A673 (cell line): ENCODE results near the gene VIT. TPM values are rescaled to one million over a fixed set of nuclear protein-coding genes. Genes with fewer than 3 reads are reported as not detected.
"Not testable (repeated sequence)": the region's sequence is repeated elsewhere in the genome, so short reads cannot be mapped to it uniquely, and the experiment has no call there.

Source experiments
- BruUV-seq: library from RNA; stranded (reverse); fragments of 400-500 nt; replicated peaks from 2 replicates; lab custom pipeline; 2021; lab: Mats Ljungman, UMichigan
- CTCF ChIA-PET: fragments of 300-600 bp; sonication (Branson Sonifier 250); formaldehyde crosslinking; loops from one replicate; lab custom pipeline; 2022; ENCODE audit warnings: antibody characterized with exemption; lab: Charles Lee
- POLR2A ChIA-PET: fragments of 300-600 bp; sonication (Branson Sonifier 250); formaldehyde crosslinking; loops from one replicate; lab custom pipeline; 2022; ENCODE audit warnings: antibody characterized with exemption; ENCODE audit not compliant: low non-redundant PET; lab: Charles Lee
- DNase-seq: peaks from one replicate; pipeline ENCODE4 v3.0.0-alpha.2; 2015; ENCODE audit warnings: low spot score
- H3K27ac ChIP-seq: fragments of 200-600 bp; sonication (generic); 2 replicates; pipeline ENCODE4 v1.5.1; 2016; ENCODE audit warnings: mixed run types, low read depth, mild to moderate bottlenecking, mixed read lengths, antibody characterized with exemption, low read length; ENCODE audit not compliant: poor library complexity, severe bottlenecking
- H3K27me3 ChIP-seq: fragments of 200-600 bp; sonication (generic); replicated peaks from 2 replicates; pipeline ENCODE4 v1.6.1; 2017; ENCODE audit warnings: mixed run types, low read depth, mild to moderate bottlenecking, mixed read lengths, antibody characterized with exemption, low read length; ENCODE audit not compliant: insufficient read depth, poor library complexity
- H3K36me3 ChIP-seq: fragments of 200-600 bp; sonication (generic); 2 replicates; pipeline ENCODE4 v1.6.1; 2016; ENCODE audit warnings: mixed run types, mild to moderate bottlenecking, mixed read lengths, antibody characterized with exemption, low read length; ENCODE audit not compliant: insufficient read depth, poor library complexity, severe bottlenecking
- H3K4me1 ChIP-seq: fragments of 200-600 bp; sonication (generic); 2 replicates; pipeline ENCODE4 v1.6.1; 2017; ENCODE audit warnings: mixed run types, mild to moderate bottlenecking, mixed read lengths, antibody characterized with exemption, low read length; ENCODE audit not compliant: insufficient read depth, poor library complexity, severe bottlenecking
- H3K4me3 ChIP-seq: fragments of 200-600 bp; sonication (generic); 2 replicates; pipeline ENCODE4 v1.5.1; 2016; ENCODE audit warnings: low read depth, mixed run types, mild to moderate bottlenecking, mixed read lengths, low read length; ENCODE audit not compliant: poor library complexity, severe bottlenecking
- H3K9me3 ChIP-seq: fragments of 200-600 bp; sonication (generic); 2 replicates; pipeline ENCODE4 v1.6.1; 2016; ENCODE audit warnings: mixed run types, low read depth, mild to moderate bottlenecking, mixed read lengths, antibody characterized with exemption, low read length; ENCODE audit not compliant: poor library complexity, severe bottlenecking
- CTCF ChIP-seq: fragments of 300-800, 200-600 bp; sonication (generic); conservative IDR thresholded peaks from 2 replicates; pipeline ENCODE4 v1.5.1; 2017; ENCODE audit warnings: low read depth, mild to moderate bottlenecking, antibody characterized with exemption, low read length, moderate library complexity, mixed read lengths
- EZH2 ChIP-seq: fragments of 200-600 bp; sonication (generic); IDR thresholded peaks from 2 replicates; pipeline ENCODE4 v1.6.1; 2017; ENCODE audit warnings: borderline replicate concordance, low read depth, mild to moderate bottlenecking, mixed read lengths, antibody characterized with exemption, low read length; ENCODE audit not compliant: poor library complexity, severe bottlenecking
- intact Hi-C: fragments of 100-400 bp; cut with micrococcal nuclease; formaldehyde crosslinking; loops from one replicate; pipeline ENCODE4 v1.10.0; 2022; ENCODE audit not compliant: unreplicated experiment
- total RNA-seq: library from RNA; stranded (reverse); gene quantifications from 2 replicates; pipeline ENCODE4 v1.2.3, GENCODE V29; 2021

Gene VIT
- total RNA-seq, 1 experiment from 2014 or later, result not detected

DNA sequence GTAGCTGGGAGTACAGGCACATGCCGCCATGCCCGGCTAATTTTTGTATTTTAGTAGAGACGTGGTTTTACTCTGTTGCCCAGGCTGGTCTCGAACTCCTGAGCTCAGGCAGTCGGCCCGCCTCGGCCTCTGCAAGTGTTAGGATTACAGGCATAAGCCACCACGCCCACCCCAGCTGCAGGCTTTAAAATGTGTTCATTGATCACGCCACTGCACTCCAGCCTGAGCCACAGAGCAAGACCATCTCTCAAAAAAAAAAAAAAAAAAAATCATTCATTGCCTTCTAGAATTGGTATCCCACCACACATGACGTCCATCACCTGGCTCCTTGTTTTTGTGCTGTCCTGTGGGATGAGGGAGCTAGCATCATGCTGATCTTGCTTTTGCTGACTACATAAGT lies 127.4 kb downstream of the VIT start:
- H3K4me1 ChIP-seq, result no peaks in the 10 kb centered on the region
- CTCF ChIA-PET, result no interaction called here
- BruUV-seq, result no TSS peak
- H3K9me3 ChIP-seq, result no peaks in the 10 kb centered on the region
- no peak for TF ChIP-seq CTCF
- no peak for TF ChIP-seq EZH2
- H3K27me3 ChIP-seq, result no peaks in the 10 kb centered on the region
- POLR2A ChIA-PET, result interaction anchor here (0.6 kb wide), 1 partner anchor 27 kb away, joined by 6 read pairs; no protein-coding TSS in a partner anchor
- no peaks in the 10 kb centered on the region for H3K36me3 ChIP-seq
- H3K27ac ChIP-seq, result no peak overlapping the region
- intact Hi-C loops, result no loop called here
- H3K4me3 ChIP-seq, result no peak overlapping the region
- DNase-seq, result no peak

GRCh38 chr2:36824273-36824672 lies 127.8 kb downstream of the VIT start:
- H3K9me3 ChIP-seq, result no peaks in the 10 kb centered on the region
- intact Hi-C loops, result no loop called here
- BruUV-seq, result no TSS peak
- POLR2A ChIA-PET, result interaction anchor here (0.5 to 0.6 kb wide), 2 partner anchors 13 to 27 kb away, joined by 6 to 8 read pairs; no protein-coding TSS in a partner anchor
- H3K27ac ChIP-seq, result no peak overlapping the region
- no peak overlapping the region for H3K4me3 ChIP-seq
- H3K27me3 ChIP-seq, result no peaks in the 10 kb centered on the region
- H3K36me3 ChIP-seq, result no peaks in the 10 kb centered on the region
- no peak for TF ChIP-seq EZH2
- no peak for DNase-seq
- H3K4me1 ChIP-seq, result no peaks in the 10 kb centered on the region
- CTCF ChIA-PET, result no interaction called here

GRCh38 chr2:36824683-36825082 lies 128.2 kb downstream of the VIT start:
- H3K4me1 ChIP-seq, result not testable (repeated sequence)
- POLR2A ChIA-PET, result interaction anchor here (0.5 to 0.6 kb wide), 2 partner anchors 13 to 28 kb away, joined by 6 to 8 read pairs; no protein-coding TSS in a partner anchor

DNA sequence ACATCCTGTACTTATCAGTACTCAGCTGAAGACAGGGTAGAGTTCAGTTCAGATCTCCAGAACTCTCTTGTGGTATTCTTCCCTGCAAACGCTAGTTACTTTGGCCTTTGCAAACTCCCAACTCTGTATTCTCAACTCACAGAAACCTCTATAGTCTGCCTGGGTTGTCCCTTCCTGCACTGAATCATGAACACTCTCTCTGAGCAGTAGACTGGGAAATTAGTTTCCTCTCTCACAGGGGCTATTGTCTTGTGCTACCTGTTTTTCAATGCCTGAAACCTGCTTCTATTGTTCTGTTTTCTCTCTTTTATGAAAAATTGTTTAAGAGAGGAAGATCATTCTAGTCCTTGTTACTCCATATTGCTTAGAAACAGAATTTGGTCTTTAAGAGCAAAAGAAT lies 134.7 kb downstream of the VIT start:
- peaks cover 9% of the 10 kb centered on the region for H3K4me1 ChIP-seq
- ChIA-PET POLR2A (no interaction called here), CTCF (no interaction called here)
- BruUV-seq, result no TSS peak
- H3K4me3 ChIP-seq, result no peak overlapping the region
- TF ChIP-seq EZH2, result no peak
- no peak for TF ChIP-seq CTCF
- no peaks in the 10 kb centered on the region for H3K27me3 ChIP-seq
- DNase-seq, result no peak
- H3K36me3 ChIP-seq, result no peaks in the 10 kb centered on the region
- no peak overlapping the region for H3K27ac ChIP-seq
- intact Hi-C loops, result no loop called here
- H3K9me3 ChIP-seq, result no peaks in the 10 kb centered on the region

More at GRCh38 chr2:36824683-36825082, 128.2 kb downstream of the VIT start:
- H3K27ac ChIP-seq, H3K4me3 ChIP-seq, H3K9me3 ChIP-seq, BruUV-seq, intact Hi-C loops, DNase-seq, H3K27me3 ChIP-seq, H3K36me3 ChIP-seq, CTCF ChIA-PET: not testable (repeated sequence)
